ENCODE data around the gene SEMA4D. TPM values are rescaled to one million over a fixed set of nuclear protein-coding genes. Genes with fewer than 3 reads are reported as not detected.

Gene SEMA4D
- total and polyA plus RNA-seq, 2 of the 13 experiments (the other 11 are each of a cell fraction or from before 2014, with no cell fraction given): 0.13 to 0.16 TPM

DNA sequence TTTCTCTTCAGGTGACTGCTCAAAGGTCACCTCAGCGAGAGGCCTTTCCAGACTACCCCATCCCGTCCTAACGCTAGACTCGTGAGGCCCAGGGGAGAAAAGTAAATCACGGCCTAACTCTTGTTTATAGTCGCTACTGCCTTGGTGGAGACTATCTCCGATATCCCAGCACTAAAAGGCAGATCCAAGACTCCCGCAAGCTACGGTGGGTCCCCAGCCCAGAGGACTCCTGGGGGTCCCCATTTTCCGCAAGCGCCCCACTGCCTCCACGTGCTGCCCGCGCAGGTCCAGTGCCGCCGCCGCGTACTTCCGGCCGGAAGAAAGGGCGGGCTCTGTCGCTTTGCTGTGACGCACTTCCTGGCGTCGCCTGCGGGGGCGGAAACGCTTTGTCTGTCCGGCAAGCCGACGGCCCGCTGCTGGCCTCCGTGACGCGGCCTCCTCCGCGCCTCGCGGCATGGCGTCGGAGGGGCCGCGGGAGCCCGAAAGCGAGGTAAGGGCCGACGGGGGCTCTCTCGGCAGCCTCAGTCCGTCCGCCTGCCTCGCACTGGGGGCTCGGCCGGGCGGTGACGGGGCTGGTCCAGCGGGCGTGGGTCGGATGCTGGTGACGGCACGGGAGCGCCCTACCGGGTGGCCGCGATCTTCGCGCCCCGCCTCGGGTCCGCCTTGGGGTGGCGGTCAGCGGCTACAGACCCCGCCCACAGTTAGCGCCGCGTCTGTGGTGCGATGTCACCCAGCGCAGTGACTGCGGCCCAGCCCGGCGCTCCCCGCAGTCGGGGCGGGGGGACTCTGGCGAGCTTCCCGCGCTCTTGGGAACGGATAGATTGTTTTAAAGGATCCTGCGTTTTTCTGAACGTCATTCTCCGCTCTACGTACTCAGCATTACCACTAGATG is 179.5 kb downstream of the SEMA4D start, which contains the start of gene SECISBP2 (continued):
- TF ChIP-seq PAX8 (CRISPR knock-in tag; IDR thresholded peaks at IDR 0.05; ENCODE audit: borderline replicate concordance): peak; percentile 64; the same call in 1 of the 2 replicates
- no peak for TF ChIP-seq THYN1 (CRISPR knock-in tag; IDR thresholded peaks at IDR 0.05; ENCODE audit: borderline replicate concordance, low read depth)
- TF ChIP-seq, protein P1, sequence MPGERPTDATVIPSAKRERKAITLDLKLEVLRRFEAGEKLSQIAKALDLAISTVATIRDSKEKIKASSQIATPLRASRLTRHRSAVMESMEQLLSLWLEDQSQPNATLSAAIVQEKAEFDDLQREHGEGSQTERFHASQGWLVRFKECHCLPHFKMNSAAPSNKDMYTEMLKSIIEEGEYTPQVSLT (CRISPR knock-in tag; IDR thresholded peaks at IDR 0.05; ENCODE audit: borderline replicate concordance, low read depth): no peak
- peak; percentile 88 for TF ChIP-seq NKX3-1 (CRISPR knock-in tag; IDR thresholded peaks at IDR 0.05)
- peak; percentile 86 for TF ChIP-seq ZNF564 (CRISPR knock-in tag; IDR thresholded peaks at IDR 0.05)
- 0 out of 2 replicates have a peak, but pooled peaks have one; percentile 7 for TF ChIP-seq HMG20A (CRISPR knock-in tag; IDR thresholded peaks at IDR 0.05; ENCODE audit: borderline replicate concordance)
- peak; percentile 63 for TF ChIP-seq RFX5 (IDR thresholded peaks at IDR 0.05; ENCODE audit: low read depth, low read length)
- peak; percentile 83 for TF ChIP-seq KLF12 (CRISPR knock-in tag; IDR thresholded peaks at IDR 0.05; ENCODE audit: borderline replicate concordance)
- peak; percentile 6; the same call in 1 of the 2 replicates for TF ChIP-seq TEAD2 (CRISPR knock-in tag; IDR thresholded peaks at IDR 0.05)
- TF ChIP-seq SOX6 (IDR thresholded peaks at IDR 0.05): no peak
- peak; percentile 74 for TF ChIP-seq SOX6 (CRISPR knock-in tag; IDR thresholded peaks at IDR 0.05)
- peak; percentile 71 for TF ChIP-seq YY1 (IDR thresholded peaks at IDR 0.05; ENCODE audit: insufficient read depth, insufficient replicate concordance, low read depth, low read length)
- no peak for TF ChIP-seq SRSF4 (IDR thresholded peaks at IDR 0.05; ENCODE audit: low read depth, low read length, poor library complexity, severe bottlenecking)
